Peyer's patch (tissue), 4 donors: ENCODE results near the gene C3orf38.

Experiments
- POLR2A ChIP-seq, 2 donors: fragments of 450-650 bp; IDR thresholded peaks; one replicate each; pipeline ENCODE4 v1.5.1; 2017; ENCODE audit warnings: antibody characterized with exemption in 2 of 2, mild to moderate bottlenecking in 2 of 2, moderate library complexity in 2 of 2
- TF ChIP-seq, protein P1 (sequence below), 6 experiments: fragments of 450-650 bp in 4 of 6; fragments of 200-600 bp in 2 of 6; sonication (generic) in 1 of 6; IDR thresholded peaks; one replicate each; pipeline ENCODE4 v1.5.1; 2017 to 2019; ENCODE audit warnings: antibody characterized with exemption in 6 of 6, mild to moderate bottlenecking in 3 of 6, moderate library complexity in 1 of 6

DNA sequence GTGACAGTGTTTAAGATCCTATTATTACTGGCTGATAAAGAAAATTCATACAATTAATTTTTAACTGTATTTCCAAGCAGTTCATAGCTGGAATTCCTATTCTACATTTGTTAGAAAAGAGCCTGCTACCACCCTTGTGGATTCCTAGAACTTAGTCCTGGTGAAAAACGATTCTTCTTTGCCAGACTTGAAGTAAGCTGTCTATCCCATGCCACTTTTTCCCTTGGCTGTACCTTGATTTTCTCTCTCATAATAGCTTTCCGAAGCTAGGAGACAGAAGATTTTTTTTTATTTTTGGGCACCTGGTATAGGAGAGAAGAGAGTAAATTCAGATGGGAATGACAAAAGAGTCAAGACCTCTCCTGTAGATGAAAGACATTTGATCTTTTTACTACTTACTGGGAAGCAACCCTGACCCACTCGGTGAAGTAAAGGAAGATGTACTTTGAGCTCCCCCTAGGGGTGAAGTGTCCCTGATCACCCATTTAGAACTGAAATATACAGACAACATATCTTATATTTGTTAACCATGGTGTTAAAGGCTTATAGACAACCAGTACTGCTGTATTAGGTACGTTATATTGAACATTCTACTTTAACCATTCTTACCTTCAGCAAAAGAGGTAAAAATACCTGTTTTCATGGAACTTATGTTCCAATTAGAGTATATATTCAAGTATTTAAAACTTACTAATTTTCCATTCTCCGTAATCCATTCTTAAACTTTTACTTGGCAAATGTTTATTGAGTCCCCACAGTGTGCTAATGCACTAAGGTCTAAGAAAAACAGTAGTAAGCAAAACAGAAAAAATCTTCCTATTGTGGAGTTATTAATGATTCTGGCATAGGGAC, 36.2 kb upstream of the C3orf38 start:
- TF ChIP-seq POLR2A (IDR thresholded peaks at IDR 0.05): no peak
- TF ChIP-seq, protein P1, sequence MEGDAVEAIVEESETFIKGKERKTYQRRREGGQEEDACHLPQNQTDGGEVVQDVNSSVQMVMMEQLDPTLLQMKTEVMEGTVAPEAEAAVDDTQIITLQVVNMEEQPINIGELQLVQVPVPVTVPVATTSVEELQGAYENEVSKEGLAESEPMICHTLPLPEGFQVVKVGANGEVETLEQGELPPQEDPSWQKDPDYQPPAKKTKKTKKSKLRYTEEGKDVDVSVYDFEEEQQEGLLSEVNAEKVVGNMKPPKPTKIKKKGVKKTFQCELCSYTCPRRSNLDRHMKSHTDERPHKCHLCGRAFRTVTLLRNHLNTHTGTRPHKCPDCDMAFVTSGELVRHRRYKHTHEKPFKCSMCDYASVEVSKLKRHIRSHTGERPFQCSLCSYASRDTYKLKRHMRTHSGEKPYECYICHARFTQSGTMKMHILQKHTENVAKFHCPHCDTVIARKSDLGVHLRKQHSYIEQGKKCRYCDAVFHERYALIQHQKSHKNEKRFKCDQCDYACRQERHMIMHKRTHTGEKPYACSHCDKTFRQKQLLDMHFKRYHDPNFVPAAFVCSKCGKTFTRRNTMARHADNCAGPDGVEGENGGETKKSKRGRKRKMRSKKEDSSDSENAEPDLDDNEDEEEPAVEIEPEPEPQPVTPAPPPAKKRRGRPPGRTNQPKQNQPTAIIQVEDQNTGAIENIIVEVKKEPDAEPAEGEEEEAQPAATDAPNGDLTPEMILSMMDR (IDR thresholded peaks at IDR 0.05): peak; percentile 46 to 76 (median 68)
